Heart right ventricle (tissue), 16 donors: ENCODE data around the gene ZNF627. TPM values are rescaled to one million over a fixed set of nuclear protein-coding genes. Genes with fewer than 3 reads are reported as not detected.
A peak's percentile ranks its signal among the peaks of the same experiment; 100 is the strongest.

Experiments used
- ATAC-seq, 8 donors: fragments of 200-7000 bp; cut with Tn5 transposase; one replicate each; pipeline ENCODE4 v1.9.1; 2020; ENCODE audit warnings: mild to moderate bottlenecking in 8 of 8, moderate library complexity in 8 of 8, moderate number of reproducible peaks in 1 of 8
- DNase-seq, 2 donors: peaks; one replicate each; pipeline ENCODE4 v3.0.0-alpha.2; 2020
- H3K27ac ChIP-seq, 10 donors: fragments of 200-600 bp; sonication (generic) in 2 of 10; one replicate each; pipeline versions ENCODE4 v1.5.0 to v1.8.0; 2020 to 2022; ENCODE audit warnings: mild to moderate bottlenecking in 3 of 10
- H3K27me3 ChIP-seq, 7 donors: fragments of 200-600 bp; one replicate each; pipeline ENCODE4 v1.8.0; 2021 to 2022; ENCODE audit warnings: mild to moderate bottlenecking in 2 of 7
- H3K36me3 ChIP-seq, 9 donors: fragments of 200-600 bp; sonication (generic) in 1 of 9; one replicate each; pipeline versions ENCODE4 v1.5.0 to v1.8.0; 2020 to 2022; ENCODE audit warnings: mild to moderate bottlenecking in 2 of 9
- H3K4me1 ChIP-seq, 9 donors: fragments of 200-600 bp; sonication (generic) in 1 of 9; one replicate each; pipeline versions ENCODE4 v1.5.0 to v1.8.0; 2020 to 2022; ENCODE audit warnings: mild to moderate bottlenecking in 4 of 9
- H3K4me3 ChIP-seq, 10 donors: fragments of 200-600 bp; sonication (generic) in 2 of 10; one replicate each; pipeline versions ENCODE4 v1.5.0 to v1.8.0; 2020 to 2022; ENCODE audit warnings: mild to moderate bottlenecking in 7 of 10, moderate library complexity in 2 of 10
- H3K9me3 ChIP-seq, 11 donors: fragments of 200-600 bp in 10 of 11; sonication (generic) in 2 of 11; one replicate each; pipeline versions ENCODE4 v1.5.0 to v1.8.0; 2013 to 2022; ENCODE audit warnings: mild to moderate bottlenecking in 2 of 11, control low read depth in 1 of 11, moderate library complexity in 1 of 11
- CTCF ChIP-seq, 9 donors: fragments of 200-600 bp; sonication (generic) in 2 of 9; IDR thresholded peaks; one replicate each; pipeline versions ENCODE4 v1.5.0 to v1.8.0; 2021 to 2022; ENCODE audit warnings: antibody characterized with exemption in 9 of 9, mild to moderate bottlenecking in 5 of 9, moderate library complexity in 1 of 9
- WGBS, 2 donors: extraction: QIAGEN DNeasy Blood & Tissue Kit; methylation state at CpG; one replicate each; pipeline ENCODE4 v1.1.7; 2013; ENCODE audit warnings: inconsistent platforms in 1 of 2; 5-methylcytosine and 5-hydroxymethylcytosine counted together
- intact Hi-C, 10 donors: fragments of 100-400 bp; cut with DNase I; formaldehyde crosslinking; loops; one replicate each; pipeline versions ENCODE4 v1.11.1 to v1.14.2; 2022
- polyA plus RNA-seq, 2 donors: library from polyadenylated mRNA; stranded (reverse); fragments of 200-250 nt; gene quantifications; one replicate each; pipeline ENCODE4 v1.2.3, GENCODE V29; 2013
- total RNA-seq, 10 donors: library from RNA; stranded (reverse); fragmentation: NEBNext Ultra II Directional in 3 of 10; extraction: Animal tissue kit (Norgen Biotek cat#: 25700) in 3 of 10; gene quantifications; one replicate each; pipeline versions ENCODE4 v1.2.1 to v1.2.4, GENCODE V29; 2021 to 2023
- donor health status: Arrhythmogenic right ventricular cardiomyopathy.
- donor health status: ischemic (EF 13 %, LVEDD 7.1; RV severe dilation, severe dysfunction).
- donor health status: healthy with polysubstance abuse.
- donor health status: DM: no; HTN: yes; CAD: no.
- donor health status: DM: no; HTN: no; CAD: no.
- donor health status: ischemic (EF 25% LVEDD 6.9; RV normal size, moderate dysfunction).
- donor health status: ischemic (EF 25% LVEDD 5.7; RV mildly dilated, moderate dysfunction).
- donor health status: healthy.
- donor health status: DM: yes; HTN: yes; CAD: no.
- donor health status: Ischemic cardiomyopathy.
- donor health status: ischemic (EF 35%, LVEDD 5.7; RV mildly dilated, moderate dysfunction).
- donor health status: nonischemic (EF 11% LVEDD 7.7; RV severe dilation, severe dysfunction).
- donor health status: DM: yes; HTN: yes; CAD: no.
- donor health status: PGD.
- donor health status: ischemic (EF 29% LVEDD 5.4; RV normal size, mild dysfunction).
- donor health status: nonischemic (EF 23%, LVEDD 6.1; RV moderate dilation, normal function).

ZNF627 gene
- total and polyA plus RNA-seq, 12 donors, result 3.6 to 9.8 (median 6.3) TPM

GRCh38 chr19:11555246-11555645 lies 42.0 kb upstream of the ZNF627 start:
- ATAC-seq (no peak), DNase-seq (no peak)
- WGBS, 2 donors, result 68 to 74% methylated on average over 6 of the region's 6 CpGs
- H3K36me3 ChIP-seq, result peaks cover 0 to 50% (median 16%) of the 10 kb centered on the region in 9 donors
- H3K27ac ChIP-seq, result peak overlapping the region in 1 of 10 donors; percentile 52
- no peak overlapping the region for H3K4me3 ChIP-seq
- TF ChIP-seq CTCF (IDR thresholded peaks at IDR 0.05), result no peak
- intact Hi-C loops, result no loop called here
- H3K4me1 ChIP-seq, result peaks cover 9 to 38% (median 31%) of the 10 kb centered on the region in 9 donors
- H3K27me3 ChIP-seq, result no peaks in the 10 kb centered on the region
- no peaks in the 10 kb centered on the region for H3K9me3 ChIP-seq

GRCh38 chr19:11556634-11557420 lies 40.5 kb upstream of the ZNF627 start:
- no peak for DNase-seq
- H3K4me1 ChIP-seq, result peaks cover 9 to 44% (median 36%) of the 10 kb centered on the region in 9 donors
- no peak for TF ChIP-seq CTCF (IDR thresholded peaks at IDR 0.05)

GRCh38 chr19:11558881-11559828 lies 38.1 kb upstream of the ZNF627 start, which contains the start of gene ELOF1:
TSS of gene ELOF1 (minus strand) at chr19:11559230. CDS start at chr19:11554347, 4,883 bp downstream.
- DNase-seq (peak; percentile 97 to 98), ATAC-seq (peak; percentile 97 to 99 (median 99))
- Histone ChIP-seq H3K4me3 (peak within 1 kb of the TSS; percentile 61 to 96 (median 82)), H3K27me3 (no peaks in the 10 kb centered on the region), H3K36me3 (peaks cover 0 to 27% (median 5%) of the 10 kb centered on the region in 9 donors), H3K27ac (peak within 1 kb of the TSS; percentile 15 to 87 (median 74)), H3K9me3 (no peaks in the 10 kb centered on the region), H3K4me1 (peaks cover 9 to 44% (median 36%) of the 10 kb centered on the region in 9 donors)
- TF ChIP-seq CTCF (IDR thresholded peaks at IDR 0.05), result peak in 3 of 9 donors; percentile 24 to 45 (median 37)
- 2 to 4% methylated on average over 57 of the region's 57 CpGs for WGBS, 2 donors
- intact Hi-C loops, result loop anchor here in 1 of 10 donors (2.0 kb wide), 1 partner anchor 22 kb away; no protein-coding TSS in a partner anchor

More at GRCh38 chr19:11556634-11557420, 40.5 kb upstream of the ZNF627 start:
- 78% methylated on average over 4 of the region's 4 CpGs for WGBS, 2 donors
- intact Hi-C loops, result no loop called here
- no peak overlapping the region for H3K4me3 ChIP-seq
- H3K36me3 ChIP-seq, result peaks cover 0 to 47% (median 16%) of the 10 kb centered on the region in 9 donors
- H3K27me3 ChIP-seq, result no peaks in the 10 kb centered on the region
- no peaks in the 10 kb centered on the region for H3K9me3 ChIP-seq
- no peak overlapping the region for H3K27ac ChIP-seq
- ATAC-seq, result no peak
